Fibroblast of lung (primary cell): ENCODE data around the gene PECR. TPM values are rescaled to one million over a fixed set of nuclear protein-coding genes. Genes with fewer than 3 reads are reported as not detected.
A peak's percentile ranks its signal among the peaks of the same experiment; 100 is the strongest.

Source experiments
- DNase-seq, 2 donors: peaks; one replicate each; pipeline versions ENCODE4 v3.0.0 to v3.0.0-alpha.2; 2010; ENCODE audit warnings: low read depth in 2 of 2
- H2AFZ ChIP-seq: 2 replicates; pipeline ENCODE4 v1.5.1; 2012; ENCODE audit warnings: low read length, control low read depth, inconsistent platforms
- H3K27ac ChIP-seq: 2 replicates; pipeline ENCODE4 v1.5.1; 2011; ENCODE audit warnings: low read length, control low read depth; ENCODE audit not compliant: insufficient read depth
- H3K27me3 ChIP-seq: 2 replicates; pipeline ENCODE4 v1.5.1; 2011; ENCODE audit warnings: mild to moderate bottlenecking, low read length; ENCODE audit not compliant: control insufficient read depth, insufficient read depth
- H3K36me3 ChIP-seq: 2 replicates; pipeline ENCODE4 v1.5.1; 2011; ENCODE audit warnings: low read length; ENCODE audit not compliant: control insufficient read depth, insufficient read depth
- H3K4me1 ChIP-seq: 2 replicates; pipeline ENCODE4 v1.5.1; 2011; ENCODE audit warnings: low read length; ENCODE audit not compliant: control insufficient read depth, insufficient read depth; ENCODE audit errors: extremely low read depth
- H3K4me2 ChIP-seq: 2 replicates; pipeline ENCODE4 v1.5.1; 2011; ENCODE audit warnings: low read length, control low read depth; ENCODE audit not compliant: insufficient read depth; ENCODE audit errors: extremely low read depth
- H3K4me3 ChIP-seq, 4 experiments: fragments of 200-600 bp in 1 of 4; sonication (generic) in 1 of 4; replicated peaks in 1 of 4; 2 replicates each; pipeline ENCODE4 v1.5.1; 2011 to 2016; ENCODE audit warnings: low read length in 4 of 4, low read depth in 3 of 4, mild to moderate bottlenecking in 3 of 4, control low read depth in 2 of 4, inconsistent platforms in 1 of 4, mixed read lengths in 1 of 4; ENCODE audit not compliant: insufficient read depth in 1 of 4; ENCODE audit errors: control extremely low read depth in 1 of 4
- H3K79me2 ChIP-seq: 2 replicates; pipeline ENCODE4 v1.5.1; 2012; ENCODE audit warnings: mild to moderate bottlenecking, low read length, inconsistent platforms; ENCODE audit not compliant: control insufficient read depth, insufficient read depth
- H3K9ac ChIP-seq: 2 replicates; pipeline ENCODE4 v1.5.1; 2011; ENCODE audit warnings: mild to moderate bottlenecking, low read length, control low read depth; ENCODE audit not compliant: insufficient read depth
- H3K9me3 ChIP-seq: 2 replicates; pipeline ENCODE4 v1.5.1; 2012; ENCODE audit warnings: low read depth, low read length; ENCODE audit not compliant: control insufficient read depth, insufficient read depth
- H4K20me1 ChIP-seq: 2 replicates; pipeline ENCODE4 v1.5.1; 2011; ENCODE audit warnings: low read length; ENCODE audit not compliant: control insufficient read depth, insufficient read depth; ENCODE audit errors: extremely low read depth
- CTCF ChIP-seq, 2 donors: IDR thresholded peaks in 1 of 2; conservative IDR thresholded peaks in 1 of 2; 1 replicate in 1 of 2; 2 replicates in 1 of 2; pipeline ENCODE4 v1.5.1; 2011 to 2012; ENCODE audit warnings: low read length in 2 of 2, control low read depth in 1 of 2, inconsistent platforms in 1 of 2, low read depth in 1 of 2, mild to moderate bottlenecking in 1 of 2
- EZH2 ChIP-seq: IDR thresholded peaks from 2 replicates; pipeline ENCODE4 v1.5.1; 2012; ENCODE audit warnings: low read length, control low read depth, mild to moderate bottlenecking; ENCODE audit errors: missing control alignments
- polyA plus RNA-seq, 2 donors: library from polyadenylated mRNA; depleted of rRNA in 1 of 2; stranded (reverse) in 1 of 2; unstranded in 1 of 2; fragments of >200 nt; gene quantifications; 2 replicates each; pipeline ENCODE4 v1.2.1, GENCODE V29; 2011 to 2012; ENCODE audit warnings: missing spikeins in 1 of 2
- total RNA-seq: library from RNA; depleted of rRNA; stranded (reverse); fragments of >200 nt; gene quantifications from 2 replicates; pipeline ENCODE4 v1.2.1, GENCODE V29; 2014

The PECR gene
- total and polyA plus RNA-seq, 2 donors (not counting 1 experiment from before 2014, with no cell fraction given) = 11.7 to 19.3 TPM

GRCh38 chr2:216029416-216030129, 52.0 kb downstream of the PECR start:
- H2AFZ ChIP-seq = no peak overlapping the region
- H3K4me3 ChIP-seq = no peak overlapping the region
- no peaks in the 10 kb centered on the region for H3K9me3 ChIP-seq
- no peaks in the 10 kb centered on the region for H3K79me2 ChIP-seq
- no peak overlapping the region for H3K4me2 ChIP-seq
- H3K27ac ChIP-seq = peak overlapping the region; percentile 7
- DNase-seq = peak in 1 of 2 donors; percentile 36
- no peaks in the 10 kb centered on the region for H3K27me3 ChIP-seq
- TF ChIP-seq CTCF (conservative IDR thresholded peaks at IDR 0.05 in 1 of 2, IDR thresholded peaks at IDR 0.05 in 1 of 2; ENCODE audit: low read depth in 1 of 2, low read length in 2 of 2) (no peak), EZH2 (no peak)
- peaks cover 9% of the 10 kb centered on the region for H3K4me1 ChIP-seq
- no peak overlapping the region for H3K9ac ChIP-seq
- no peaks in the 10 kb centered on the region for H4K20me1 ChIP-seq
- H3K36me3 ChIP-seq = no peaks in the 10 kb centered on the region

GRCh38 chr2:216024779-216025336, 56.8 kb downstream of the PECR start:
- TF ChIP-seq EZH2 = no peak
- no peak for TF ChIP-seq CTCF (conservative IDR thresholded peaks at IDR 0.05 in 1 of 2, IDR thresholded peaks at IDR 0.05 in 1 of 2; ENCODE audit: low read depth in 1 of 2, low read length in 2 of 2)
- Histone ChIP-seq H3K27ac (no peak overlapping the region), H3K4me1 (peaks cover 4% of the 10 kb centered on the region), H3K4me3 (no peak overlapping the region), H3K9ac (no peak overlapping the region), H2AFZ (no peak overlapping the region), H3K27me3 (no peaks in the 10 kb centered on the region), H4K20me1 (no peaks in the 10 kb centered on the region), H3K9me3 (no peaks in the 10 kb centered on the region), H3K79me2 (no peaks in the 10 kb centered on the region), H3K36me3 (no peaks in the 10 kb centered on the region), H3K4me2 (no peak overlapping the region)
- no peak for DNase-seq

GRCh38 chr2:216023055-216023648, 58.5 kb downstream of the PECR start:
- H2AFZ ChIP-seq = no peak overlapping the region
- H3K9ac ChIP-seq = no peak overlapping the region
- H3K4me2 ChIP-seq = no peak overlapping the region
- no peak overlapping the region for H3K4me3 ChIP-seq
- no peaks in the 10 kb centered on the region for H4K20me1 ChIP-seq
- no peaks in the 10 kb centered on the region for H3K27me3 ChIP-seq
- peak; percentile 40 to 61 for DNase-seq
- H3K9me3 ChIP-seq = no peaks in the 10 kb centered on the region
- no peak overlapping the region for H3K27ac ChIP-seq
- H3K36me3 ChIP-seq = no peaks in the 10 kb centered on the region
- H3K79me2 ChIP-seq = no peaks in the 10 kb centered on the region
- TF ChIP-seq CTCF (conservative IDR thresholded peaks at IDR 0.05 in 1 of 2, IDR thresholded peaks at IDR 0.05 in 1 of 2; ENCODE audit: low read depth in 1 of 2, low read length in 2 of 2) (peak; percentile 73 to 80), EZH2 (no peak)
- no peaks in the 10 kb centered on the region for H3K4me1 ChIP-seq
